Epithelial cell of esophagus (primary cell): Measurements from ENCODE around the gene HOXB2.

Experiments
- DNase-seq: peaks from one replicate; pipeline ENCODE4 v3.0.0; 2010; ENCODE audit warnings: low read depth
- H3K4me3 ChIP-seq: 2 replicates; pipeline ENCODE4 v1.5.1; 2011; ENCODE audit warnings: mild to moderate bottlenecking, low read length, control low read depth
- TF ChIP-seq, protein P1 (sequence below): IDR thresholded peaks from 2 replicates; pipeline ENCODE4 v1.5.1; 2011; ENCODE audit warnings: low read depth, mild to moderate bottlenecking, low read length, control low read depth, inconsistent platforms; ENCODE audit not compliant: insufficient read depth; ENCODE audit errors: missing control alignments

HOXB2 gene

DNA sequence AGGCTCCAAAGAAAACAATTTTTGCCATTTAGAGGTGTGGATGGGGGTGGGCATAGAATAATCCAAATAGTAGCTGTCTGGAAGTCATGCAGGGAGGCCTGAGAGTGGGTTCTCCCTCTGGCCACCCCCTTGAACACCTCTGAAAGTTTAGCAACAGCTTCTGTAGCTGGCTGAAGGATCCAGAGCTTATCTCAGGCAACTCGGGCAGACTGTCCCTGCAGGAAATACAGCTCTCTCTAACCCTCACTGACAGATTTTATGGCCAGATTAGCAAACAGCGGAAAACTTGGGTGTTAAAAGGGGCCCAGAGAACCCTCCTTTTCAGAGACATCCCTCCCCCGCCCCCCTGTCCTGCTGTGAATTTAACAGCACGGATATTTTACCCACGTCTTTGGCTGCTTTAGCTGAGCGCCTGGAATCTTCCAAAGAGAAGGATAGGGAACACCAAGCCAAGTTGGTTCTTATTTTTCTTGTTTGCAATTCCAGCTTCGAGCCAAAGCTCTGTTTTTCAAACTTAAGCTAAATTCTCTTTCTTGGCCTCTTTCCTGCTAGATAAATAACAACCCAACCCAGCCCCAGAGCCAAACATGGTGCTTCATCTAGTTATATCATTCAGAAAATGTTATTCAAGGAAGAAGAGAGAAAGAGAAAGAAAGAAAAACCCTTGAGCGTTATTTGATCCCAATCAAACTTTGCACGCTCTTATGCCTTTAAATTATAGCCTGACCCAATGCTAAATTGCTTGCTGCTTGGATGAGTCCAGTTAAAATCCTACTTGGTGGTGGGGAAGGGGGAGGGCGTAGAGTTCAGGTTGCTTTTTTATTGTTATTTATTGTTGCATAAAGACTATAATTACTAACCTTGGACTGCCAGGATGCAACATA, 2.3 kb upstream of the HOXB2 start:
- TF ChIP-seq, protein P1, sequence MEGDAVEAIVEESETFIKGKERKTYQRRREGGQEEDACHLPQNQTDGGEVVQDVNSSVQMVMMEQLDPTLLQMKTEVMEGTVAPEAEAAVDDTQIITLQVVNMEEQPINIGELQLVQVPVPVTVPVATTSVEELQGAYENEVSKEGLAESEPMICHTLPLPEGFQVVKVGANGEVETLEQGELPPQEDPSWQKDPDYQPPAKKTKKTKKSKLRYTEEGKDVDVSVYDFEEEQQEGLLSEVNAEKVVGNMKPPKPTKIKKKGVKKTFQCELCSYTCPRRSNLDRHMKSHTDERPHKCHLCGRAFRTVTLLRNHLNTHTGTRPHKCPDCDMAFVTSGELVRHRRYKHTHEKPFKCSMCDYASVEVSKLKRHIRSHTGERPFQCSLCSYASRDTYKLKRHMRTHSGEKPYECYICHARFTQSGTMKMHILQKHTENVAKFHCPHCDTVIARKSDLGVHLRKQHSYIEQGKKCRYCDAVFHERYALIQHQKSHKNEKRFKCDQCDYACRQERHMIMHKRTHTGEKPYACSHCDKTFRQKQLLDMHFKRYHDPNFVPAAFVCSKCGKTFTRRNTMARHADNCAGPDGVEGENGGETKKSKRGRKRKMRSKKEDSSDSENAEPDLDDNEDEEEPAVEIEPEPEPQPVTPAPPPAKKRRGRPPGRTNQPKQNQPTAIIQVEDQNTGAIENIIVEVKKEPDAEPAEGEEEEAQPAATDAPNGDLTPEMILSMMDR, result no peak
- DNase-seq, result no peak
- no peak overlapping the region for H3K4me3 ChIP-seq

DNA sequence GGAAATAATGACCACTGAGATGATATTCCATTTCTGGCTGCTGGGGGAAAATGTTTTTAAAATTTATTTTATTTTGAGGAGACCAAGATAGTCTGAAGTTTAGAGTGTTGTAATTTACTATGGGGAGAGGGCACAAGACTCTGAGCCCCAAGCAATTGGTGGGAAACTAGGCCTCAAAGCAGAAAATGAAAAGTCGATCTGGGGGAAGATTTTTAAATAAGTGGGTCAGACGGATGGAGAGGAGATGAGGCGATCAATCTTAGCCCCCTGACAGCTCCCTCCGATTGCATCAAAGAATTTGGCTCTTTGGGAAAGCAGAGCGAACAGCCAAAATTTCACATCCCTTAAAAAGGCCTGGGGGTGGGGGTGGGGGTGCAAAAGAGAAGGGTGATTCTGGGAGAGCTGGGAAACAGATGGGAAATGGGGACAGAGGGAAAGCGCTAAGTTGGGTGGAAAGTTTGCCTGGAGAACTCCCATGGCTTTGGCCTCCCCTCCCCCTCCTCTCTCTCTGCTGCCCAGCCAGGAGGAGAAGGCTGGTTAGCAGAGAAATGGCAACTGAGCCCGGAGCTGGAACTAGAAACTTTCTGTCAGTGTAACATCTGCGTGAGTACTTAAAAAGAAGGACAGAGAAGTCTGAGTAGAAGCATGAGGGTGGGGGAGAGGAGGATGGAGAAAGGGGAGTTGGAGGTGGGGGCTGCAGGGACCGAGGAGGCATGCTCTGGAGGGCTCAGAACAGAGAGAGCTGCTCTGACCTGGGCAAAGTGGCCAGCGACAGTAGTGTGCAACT, 1.4 kb upstream of the HOXB2 start:
- TF ChIP-seq, protein P1, result no peak
- no peak overlapping the region for H3K4me3 ChIP-seq
- no peak for DNase-seq

DNA sequence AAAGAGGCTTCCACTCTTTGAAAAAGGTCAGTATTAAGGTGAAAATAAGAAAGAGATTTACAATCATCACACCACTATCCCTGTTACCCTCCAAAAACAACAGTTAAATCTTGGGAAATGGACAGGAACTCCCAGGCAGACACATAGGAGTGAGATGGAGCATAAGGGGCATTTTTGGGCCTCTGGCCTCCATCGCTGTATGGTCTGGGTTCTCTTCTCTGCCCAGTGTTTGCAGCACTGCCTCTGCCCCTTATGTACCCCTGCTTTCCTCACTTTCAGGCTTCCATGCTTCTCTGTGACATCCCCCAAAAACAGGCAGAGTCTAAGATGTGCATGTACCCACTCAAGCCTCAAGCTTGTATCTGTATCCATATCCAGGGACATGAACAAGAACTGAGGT, 630 bp upstream of the HOXB2 start:
- no peak for DNase-seq
- TF ChIP-seq, protein P1, result no peak
- H3K4me3 ChIP-seq, result no peak overlapping the region

DNA sequence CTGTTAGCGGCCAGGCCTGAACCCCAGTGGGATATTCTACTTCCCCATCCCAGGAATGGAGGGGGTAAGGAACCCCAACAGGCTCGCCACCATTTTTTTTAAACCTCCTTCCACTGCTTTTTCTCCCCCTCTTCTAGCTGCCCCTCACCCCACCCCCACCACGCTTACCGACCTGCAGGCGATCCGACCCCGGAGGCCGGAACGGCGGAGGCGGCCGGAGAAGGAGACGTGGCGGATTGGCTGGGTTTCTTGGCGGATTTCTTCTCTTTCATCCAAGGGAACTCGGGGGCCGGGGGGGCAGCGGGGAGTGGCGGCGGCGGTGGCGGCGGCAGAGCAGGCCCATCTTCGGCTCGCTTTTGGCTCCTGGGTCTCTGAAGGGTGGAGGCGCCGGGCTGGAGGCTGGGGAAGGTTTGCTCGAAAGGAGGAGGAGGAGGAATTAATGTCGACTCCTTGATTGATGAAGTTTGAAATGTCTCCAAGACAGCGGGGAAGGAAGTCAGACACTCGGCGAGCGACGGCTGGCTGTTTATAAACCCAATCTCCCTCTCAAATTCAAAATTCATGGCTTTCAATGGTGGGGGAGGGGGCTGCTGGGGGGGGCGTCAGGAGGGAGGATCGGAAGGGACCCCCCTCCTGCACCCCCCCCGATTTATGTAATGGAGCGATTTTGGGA, 424 bp downstream of the HOXB2 start:
- peak overlapping the region; percentile 48 for H3K4me3 ChIP-seq
- TF ChIP-seq, protein P1, result no peak
- no peak for DNase-seq

DNA sequence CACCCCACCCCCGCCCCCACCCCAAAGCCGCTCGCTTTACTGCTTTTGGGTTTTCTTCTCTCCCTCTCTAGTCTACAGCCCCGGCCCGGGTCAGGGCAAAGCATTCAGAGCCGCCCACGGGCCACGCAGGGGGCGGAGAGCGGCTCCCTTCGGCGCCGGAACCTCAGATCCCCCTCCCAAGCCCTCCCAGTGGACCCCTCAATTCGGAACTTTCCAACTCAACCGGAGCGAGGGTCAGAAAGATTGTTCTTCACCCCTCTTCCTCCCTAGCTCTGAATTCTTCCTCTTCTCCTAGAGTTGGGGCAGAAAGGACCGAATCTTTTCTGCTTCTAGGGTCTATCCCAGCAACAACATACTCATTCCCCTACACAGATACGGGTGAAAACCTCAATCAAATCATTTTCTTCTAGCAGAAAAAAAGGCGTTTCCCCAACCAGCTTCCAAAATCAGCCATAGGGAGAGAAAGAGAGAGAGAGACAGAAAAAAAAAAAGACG, 1.0 kb downstream of the HOXB2 start:
- DNase-seq, result no peak
- H3K4me3 ChIP-seq, result peak overlapping the region; percentile 48
- TF ChIP-seq, protein P1, result no peak

DNA sequence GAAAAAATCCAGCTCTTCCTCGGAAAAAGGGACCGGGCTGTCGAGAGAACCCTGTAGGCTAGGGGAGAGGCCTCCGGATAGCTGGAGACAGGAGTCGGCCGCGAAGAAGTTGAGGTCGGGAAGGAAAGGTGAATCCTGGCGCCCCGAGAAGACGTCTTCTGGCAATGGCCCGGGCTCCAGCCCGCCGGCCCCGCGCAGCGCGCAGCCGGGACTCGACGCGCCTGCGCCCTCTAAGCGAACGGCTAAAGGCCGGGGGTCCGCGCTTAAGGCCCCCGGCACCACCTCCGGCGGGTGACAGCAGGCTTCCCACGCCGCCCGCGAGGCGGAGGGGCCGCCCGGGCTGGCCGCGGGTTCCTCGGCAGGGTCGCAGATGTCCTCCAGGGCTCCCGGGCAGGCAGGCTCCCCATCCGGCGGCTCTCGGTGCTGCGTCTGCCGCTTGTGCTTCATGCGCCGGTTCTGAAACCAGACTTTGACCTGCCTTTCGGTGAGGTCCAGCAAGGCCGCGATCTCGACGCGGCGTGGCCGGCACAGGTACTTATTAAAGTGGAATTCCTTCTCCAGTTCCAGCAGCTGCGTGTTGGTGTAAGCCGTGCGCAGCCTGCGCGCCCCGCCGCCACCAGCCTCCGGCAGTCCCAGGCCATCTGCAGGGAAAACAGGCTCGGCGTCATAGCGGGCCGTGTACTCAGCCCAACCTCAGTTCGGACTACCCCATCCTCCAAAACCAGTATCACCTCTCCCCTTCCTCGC, 1.6 kb downstream of the HOXB2 start:
- H3K4me3 ChIP-seq, result peak overlapping the region; percentile 48
- peak; percentile 55 for DNase-seq
- TF ChIP-seq, protein P1, result no peak
